NCI-H2196 treated with DMSO at 0.1 percent for 48 hours (cell line): ENCODE measurements around the gene C1QTNF9.
A peak's percentile ranks its signal among the peaks of the same experiment; 100 is the strongest.
"Not testable (repeated sequence)": the region's sequence is repeated elsewhere in the genome, so short reads cannot be mapped to it uniquely, and the experiment has no call there.

ENCODE experiments used
- DNase-seq: peaks from one replicate; lab custom pipeline; 2025; ENCODE audit not compliant: unreplicated experiment; lab: John Stamatoyannopoulos, UW

The C1QTNF9 gene

DNA sequence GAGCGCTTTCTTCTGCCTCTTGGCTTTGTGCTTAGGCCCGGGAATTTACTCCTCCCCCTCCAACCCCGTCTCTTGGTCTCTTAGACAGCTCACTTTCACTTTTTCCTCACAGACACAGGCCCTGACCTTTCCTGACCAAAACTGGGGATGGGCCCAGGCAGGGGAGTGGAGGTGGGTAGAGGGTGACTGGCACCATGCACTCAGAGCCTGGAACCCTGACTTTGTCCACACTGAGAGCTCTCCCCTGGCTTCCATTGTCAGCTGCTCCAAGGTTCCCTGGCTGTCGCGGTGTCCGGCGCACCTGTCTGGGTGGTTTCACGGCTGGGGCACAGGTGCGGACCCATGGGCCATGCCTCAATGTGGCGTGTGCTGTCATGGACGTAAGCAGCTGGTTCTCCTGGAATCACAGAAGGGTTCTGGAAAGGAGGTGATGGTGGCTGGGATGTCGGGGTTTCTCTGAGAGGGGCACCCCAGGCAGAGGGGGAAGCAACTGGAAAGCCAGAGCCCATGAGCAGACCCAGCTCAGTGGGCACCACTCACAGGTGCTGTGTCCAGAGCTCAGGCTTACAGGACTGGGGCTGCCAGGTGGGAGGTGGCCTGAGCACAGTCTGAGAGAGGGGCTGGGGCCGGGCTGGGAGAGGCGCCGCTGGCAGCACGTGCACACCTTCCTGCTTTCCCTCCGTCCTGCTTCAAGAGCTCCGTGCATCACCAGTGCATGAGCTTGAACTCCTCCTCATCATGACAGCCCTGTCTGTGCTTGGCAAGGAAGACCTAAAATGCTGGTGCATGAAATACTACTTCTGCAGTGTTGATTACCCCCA lies 28.0 kb upstream of the C1QTNF9 start:
- no peak for DNase-seq

DNA sequence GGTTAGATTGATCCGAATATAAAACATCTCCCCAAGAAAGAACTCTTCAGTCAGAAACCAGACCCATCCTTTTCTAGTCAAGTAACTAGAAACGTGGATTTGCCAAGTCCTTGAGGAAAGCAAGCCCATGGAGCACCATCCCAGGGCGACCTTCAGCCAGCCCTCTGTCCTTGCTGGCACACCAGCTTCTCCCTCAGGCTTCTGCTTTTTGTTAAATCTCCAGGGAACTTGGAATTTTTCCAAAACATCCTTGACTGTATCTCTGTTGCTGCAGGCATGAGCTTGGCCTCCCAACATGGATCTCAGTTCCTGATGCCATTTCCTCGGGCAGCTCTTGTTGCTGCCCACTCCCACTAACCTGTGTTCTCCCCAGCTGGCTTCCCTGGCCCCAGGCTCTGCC lies 27.1 kb upstream of the C1QTNF9 start:
- no peak for DNase-seq

DNA sequence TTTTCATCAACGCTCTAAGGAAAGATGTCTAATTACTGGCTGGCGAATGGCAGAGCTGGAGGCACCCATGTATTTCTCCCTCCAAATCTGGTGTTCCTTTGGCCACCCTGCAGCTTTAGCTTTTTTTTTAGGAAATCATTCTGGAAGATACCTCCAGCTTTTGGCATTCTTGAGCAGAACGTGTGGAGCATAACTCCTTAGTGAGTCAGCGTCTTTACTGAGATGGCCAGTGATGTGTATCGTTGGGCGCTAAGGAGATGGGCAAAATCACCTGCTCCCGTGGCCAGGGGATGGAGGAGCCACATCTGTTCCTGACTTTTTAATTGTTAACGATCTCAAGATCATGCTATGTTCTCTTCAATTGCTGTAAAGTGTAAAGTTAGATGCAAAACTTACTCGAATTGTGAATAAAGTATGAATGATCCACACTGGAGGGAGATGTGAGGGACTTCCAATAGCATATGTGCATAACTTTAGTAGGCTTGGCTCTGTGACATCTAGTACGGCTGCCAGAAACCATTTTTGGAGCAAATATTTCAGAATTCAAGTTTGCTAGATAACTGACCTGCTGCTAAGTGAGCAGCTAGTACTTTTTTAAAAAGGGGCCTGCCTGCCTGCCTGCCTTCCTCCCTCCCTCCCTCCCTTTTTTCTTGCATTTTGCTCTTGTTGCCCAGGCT lies 24.4 kb upstream of the C1QTNF9 start:
- DNase-seq, result no peak

DNA sequence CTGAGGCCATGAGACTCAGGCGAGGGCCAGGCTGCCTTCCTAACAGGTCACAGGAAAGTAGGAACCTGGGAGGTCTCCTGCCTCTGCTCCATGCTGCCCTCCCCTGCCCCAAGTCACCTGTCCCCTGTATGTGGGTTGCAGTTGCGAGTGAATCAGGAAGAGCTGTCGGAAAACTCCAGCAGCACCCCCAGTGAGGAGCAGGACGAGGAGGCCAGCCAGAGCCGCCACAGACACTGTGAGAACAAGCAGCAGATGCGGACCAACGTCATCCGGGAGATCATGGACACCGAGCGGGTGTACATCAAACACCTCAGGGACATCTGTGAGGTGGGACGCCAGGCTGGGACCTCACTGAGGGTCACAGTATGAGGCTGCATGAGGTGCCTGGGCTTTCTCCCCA lies 22.8 kb upstream of the C1QTNF9 start:
- no peak for DNase-seq

DNA sequence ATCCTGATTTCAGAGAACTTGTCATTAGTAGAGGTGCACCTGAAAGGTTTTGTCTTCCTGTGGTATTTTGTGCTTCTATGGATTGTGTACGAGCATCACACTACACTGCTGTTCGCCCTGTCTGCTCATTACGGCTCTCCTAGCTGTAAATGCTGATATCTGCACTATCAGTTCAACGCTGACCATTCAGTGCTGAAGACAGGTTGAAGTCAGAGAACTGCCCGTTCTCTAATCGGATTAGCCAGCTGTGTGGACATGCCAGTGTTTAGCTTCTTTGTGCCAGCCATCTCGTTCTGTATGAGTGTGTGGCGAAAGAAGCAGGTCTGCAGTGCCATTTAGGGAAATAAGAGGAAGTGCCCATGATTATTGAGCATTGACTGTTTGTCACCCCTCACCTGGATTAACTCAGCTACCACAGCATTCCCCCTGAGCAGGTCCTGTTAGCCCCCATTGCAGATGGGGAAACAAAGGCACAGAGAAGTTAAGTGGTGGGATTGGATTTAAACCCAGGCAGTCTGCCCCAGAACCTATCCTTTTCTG lies 21.6 kb upstream of the C1QTNF9 start:
- no peak for DNase-seq

DNA sequence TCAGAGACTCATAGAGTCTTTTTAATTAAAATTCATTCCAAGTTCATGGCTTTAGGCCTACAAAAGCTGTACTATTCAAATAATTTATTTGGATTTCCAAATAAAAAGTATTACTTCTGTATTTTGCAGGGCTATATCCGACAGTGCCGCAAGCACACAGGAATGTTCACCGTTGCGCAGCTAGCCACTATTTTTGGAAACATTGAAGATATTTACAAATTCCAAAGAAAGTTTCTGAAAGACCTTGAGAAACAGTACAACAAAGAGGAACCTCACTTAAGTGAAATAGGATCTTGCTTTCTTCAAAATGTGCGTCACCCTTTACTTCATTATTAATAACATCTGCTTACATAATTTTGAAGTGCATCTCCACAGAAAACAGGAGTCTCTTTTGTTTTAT lies 20.5 kb upstream of the C1QTNF9 start:
- DNase-seq, result no peak

DNA sequence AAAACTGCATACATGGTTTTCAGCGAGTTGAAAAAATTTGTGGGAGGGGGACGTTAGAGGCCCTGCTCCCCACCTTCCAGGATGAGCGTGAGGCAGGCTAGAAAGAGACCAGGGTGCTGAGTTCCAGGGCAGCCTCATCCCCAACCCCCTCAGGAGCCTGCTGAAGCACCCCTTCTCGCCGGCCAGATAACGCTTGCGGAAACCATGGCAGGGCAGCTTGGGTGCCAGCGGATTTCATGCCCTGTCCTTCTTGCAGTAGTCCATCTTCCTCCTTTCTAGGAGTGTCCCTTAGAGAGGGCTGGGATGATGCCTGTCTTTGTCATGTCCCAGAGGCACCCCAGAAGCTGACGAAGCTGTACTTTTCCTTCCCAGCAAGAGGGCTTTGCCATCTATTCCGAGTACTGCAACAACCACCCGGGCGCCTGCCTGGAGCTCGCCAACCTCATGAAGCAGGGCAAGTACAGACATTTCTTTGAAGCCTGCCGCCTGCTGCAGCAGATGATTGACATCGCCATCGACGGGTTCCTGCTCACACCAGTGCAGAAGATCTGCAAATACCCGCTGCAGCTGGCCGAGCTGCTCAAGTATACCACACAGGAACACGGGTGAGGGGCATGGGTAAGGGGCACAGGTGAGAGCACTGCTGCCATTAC lies 19.0 kb upstream of the C1QTNF9 start:
- no peak for DNase-seq

DNA sequence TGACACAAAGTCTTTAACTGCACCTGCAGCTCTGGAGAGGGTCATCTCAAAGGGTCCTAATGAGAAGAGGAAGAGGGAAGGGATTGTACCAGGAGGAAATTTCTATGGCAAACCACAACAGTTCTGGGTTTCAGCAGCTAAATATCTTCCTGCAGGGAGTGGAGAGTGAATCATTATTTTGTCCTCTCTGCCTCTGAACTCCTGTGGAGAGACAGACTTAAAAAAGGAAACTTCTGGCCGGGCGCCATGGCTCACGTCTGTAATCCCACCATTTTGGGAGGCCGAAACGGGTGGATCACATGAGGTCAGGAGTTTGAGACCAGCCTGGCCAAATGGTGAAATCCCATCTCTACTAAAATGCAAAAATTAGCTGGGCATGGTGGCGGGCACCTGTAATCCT lies 16.9 kb upstream of the C1QTNF9 start:
- no peak for DNase-seq

DNA sequence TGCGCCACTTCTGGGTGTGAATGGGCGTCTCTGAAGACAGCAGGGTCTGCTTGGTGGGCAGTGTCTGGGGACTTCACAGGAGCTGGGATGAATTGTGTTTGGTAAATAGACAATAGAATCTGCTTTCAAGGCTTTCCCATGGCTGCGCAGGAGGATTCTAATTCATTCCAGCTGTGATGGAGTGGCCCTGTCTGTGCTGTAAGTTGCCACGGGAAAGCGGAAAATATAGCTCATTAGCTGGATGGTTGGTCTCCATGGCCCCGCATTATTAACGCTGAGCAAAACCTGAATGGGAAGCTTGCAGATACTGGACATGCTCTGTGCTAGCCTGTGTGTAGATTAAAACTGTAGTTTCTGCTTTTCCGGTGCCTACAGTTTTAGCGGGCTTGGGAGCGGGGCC lies 15.6 kb upstream of the C1QTNF9 start:
- no peak for DNase-seq

DNA sequence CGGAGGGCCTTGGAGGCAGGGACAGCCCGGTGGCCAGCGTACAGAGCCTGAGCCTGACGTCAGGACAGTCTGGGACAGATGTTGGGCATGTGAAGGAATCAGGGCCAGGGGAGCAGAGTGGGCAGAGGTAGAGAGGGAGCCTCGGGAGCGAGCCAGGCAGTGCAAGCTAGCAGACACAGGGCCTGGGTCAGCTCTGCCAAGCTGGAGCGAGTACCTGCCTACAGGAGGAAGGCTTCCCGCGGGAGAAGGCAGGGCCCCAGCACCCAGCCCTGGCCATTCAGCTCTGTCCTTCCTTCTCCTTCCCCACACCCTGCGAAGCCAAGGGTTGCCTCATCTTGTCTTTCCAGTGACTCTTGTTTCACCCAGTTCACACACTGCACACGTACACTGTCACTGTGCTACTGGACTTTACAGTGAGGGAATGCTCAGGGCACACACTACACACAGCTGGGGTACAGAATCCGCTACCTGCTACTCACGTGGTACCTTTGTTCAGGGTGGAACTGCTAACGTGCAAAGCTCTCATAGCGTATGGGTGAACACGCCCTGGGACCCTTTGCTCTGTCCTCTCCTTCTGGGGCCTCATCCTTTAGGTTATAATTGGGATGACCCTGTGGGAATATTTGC lies 9.8 kb upstream of the C1QTNF9 start:
- DNase-seq, result no peak

DNA sequence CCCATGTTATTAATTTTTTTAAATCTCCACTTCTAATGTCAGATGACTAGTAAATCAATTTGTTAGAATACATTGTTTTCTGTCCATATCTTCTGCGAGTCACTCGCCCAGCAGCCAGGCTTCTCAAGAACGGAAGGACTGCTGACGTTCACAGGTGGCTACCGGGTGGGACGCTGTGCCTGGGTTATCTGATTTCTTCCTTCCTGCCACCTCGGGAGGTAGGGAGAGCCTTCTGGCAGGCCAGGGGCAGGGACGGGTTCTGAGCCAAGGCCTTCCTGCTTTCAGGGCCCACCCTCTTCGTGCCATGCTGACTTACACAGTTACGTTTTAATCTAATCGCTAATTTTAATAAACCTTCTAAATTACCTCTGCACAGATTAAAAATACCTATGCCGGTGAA lies 7.9 kb upstream of the C1QTNF9 start:
- DNase-seq, result no peak

DNA sequence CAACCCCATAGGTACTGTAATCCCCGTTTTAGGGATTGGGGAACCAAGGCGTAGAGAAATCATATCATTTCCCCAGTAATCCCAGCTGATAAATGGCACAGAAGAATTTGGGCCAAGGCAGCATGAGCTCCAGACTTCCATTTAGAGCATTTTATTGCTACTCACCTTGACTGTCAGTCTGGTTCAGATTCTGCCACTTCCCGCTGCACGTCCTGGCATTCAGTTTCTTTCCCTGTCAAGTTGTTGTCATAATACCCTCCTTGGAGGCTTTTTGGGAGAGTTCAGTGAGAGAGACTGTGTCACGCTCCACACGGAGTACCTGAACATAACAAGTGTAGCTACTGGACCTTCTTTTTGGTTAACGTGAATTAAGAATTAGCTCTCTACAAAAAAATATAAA lies 7.5 kb upstream of the C1QTNF9 start:
- no peak for DNase-seq

DNA sequence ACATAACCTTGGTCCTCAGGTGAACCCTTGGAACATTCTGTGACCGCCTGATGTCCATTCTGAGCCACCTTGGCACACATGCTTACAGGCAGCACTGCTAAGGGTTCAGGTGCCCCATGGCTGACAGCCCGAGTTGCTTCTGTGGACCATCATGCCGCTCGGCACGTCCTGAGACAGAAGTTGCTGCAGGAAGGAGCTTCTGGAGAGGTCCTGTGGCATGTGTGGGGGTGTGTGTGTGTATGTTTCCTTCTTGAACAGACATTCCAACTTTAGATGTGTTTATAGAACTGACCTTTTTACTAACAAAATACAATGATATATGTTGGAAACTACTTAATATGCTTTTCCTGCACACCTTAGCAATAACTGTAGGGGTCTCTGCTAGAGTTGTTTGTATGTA lies 4.8 kb upstream of the C1QTNF9 start:
- DNase-seq, result no peak

DNA sequence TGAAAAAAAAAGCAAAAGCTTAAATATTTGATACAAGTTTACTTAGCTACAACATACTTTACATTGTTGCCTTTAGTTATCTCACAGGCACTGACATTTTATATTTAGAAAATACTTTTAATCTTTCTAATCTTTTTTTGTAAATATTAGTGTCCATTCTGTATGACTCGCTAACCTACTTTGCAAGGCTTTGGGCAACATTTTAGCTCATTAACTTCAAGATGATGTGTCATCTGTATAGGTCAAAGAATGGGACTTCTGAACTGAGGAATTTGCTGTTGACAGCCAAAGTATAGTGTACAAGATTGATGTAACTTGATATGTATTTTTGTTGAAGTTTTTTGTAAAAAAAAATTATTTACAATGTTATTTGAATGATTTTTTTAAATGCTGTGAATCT lies 2.7 kb upstream of the C1QTNF9 start:
- DNase-seq, result no peak

DNA sequence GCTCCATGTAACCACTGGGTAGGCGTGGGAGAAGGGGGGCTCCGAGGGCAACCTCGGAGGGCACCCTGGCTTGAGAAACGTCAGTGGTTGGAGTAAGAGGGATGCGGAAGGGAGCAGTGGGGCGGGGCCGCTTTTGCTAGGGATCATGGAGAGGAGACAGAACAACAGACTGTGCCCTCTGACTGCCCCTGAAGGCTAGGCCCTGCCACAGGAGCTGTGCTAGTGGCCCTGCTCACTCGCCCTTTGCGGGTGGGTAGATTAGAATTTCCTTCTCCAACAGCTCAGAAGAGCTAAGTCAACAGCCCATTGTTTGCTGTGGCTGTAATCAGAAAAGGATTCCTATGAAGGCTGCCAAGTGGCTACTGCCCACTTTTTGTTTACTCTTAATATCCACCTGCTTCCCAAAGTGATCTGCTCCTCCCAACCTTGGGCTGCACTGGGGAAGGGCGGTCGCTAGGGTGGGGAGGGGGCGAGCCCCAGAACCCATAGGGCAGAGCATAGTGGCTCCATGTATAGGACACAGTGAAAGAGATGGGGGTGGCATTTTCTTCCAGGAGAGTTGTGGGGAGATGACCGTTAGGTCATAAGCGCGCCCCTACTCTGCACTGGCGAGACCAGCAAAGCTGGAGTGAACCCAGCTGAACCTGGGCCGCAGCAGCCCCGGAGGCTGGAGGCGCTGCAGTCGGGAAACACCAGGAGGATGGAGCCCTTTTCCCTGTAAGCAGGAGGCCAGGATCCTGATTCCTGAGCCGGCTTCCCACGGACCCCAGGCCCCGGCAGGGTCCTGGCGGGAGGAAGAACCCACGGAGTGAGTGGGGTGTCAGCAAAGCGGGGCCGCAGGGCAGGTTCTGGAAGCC lies 1.9 kb upstream of the C1QTNF9 start:
- DNase-seq, result peak; percentile 40

DNA sequence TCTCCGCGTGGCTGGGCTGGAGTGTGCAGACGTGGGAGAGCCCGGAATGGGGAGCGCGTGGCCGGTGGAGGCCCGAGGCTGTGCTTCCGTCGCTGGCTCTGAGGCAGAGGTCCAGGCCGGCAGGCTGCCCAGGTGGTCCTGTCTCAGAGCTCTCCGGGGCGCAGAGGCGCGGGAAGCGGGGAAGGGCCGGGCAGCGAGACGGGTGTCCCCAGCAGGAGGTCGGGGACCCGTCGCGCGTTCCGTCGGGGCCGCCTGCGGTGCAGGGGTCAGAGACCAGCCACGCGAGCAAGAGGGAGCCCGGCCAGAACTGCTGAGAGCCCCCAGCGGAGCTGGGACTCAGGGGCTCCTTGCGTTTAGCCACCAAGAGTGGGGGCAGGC lies 1.3 kb upstream of the C1QTNF9 start:
- no peak for DNase-seq

DNA sequence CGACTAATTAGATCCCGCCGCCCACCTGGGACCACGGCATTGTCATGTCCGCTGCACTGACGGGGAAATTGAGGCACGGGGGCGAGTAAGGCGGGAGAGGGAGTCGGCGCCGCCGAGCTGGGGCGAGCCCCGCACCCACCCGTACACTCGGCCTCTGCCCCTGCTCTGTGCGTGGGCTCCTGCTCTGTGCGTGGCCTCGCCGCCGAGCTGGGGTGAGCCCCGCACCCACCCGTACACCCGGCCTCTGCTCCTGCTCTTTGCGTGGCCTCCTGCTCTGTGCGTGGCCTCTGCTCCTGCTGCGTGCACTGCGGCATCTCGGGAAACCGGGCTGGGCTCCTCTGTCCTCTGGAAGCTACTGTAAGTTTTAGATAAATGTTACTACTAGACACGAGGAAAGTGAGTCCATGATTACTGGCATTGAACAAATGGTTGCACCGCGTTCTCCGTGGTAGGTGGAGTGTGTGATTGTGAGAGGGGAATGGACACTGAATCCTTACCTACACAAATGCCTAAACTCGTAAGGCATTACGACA lies 826 bp upstream of the C1QTNF9 start:
- DNase-seq, result no peak

DNA sequence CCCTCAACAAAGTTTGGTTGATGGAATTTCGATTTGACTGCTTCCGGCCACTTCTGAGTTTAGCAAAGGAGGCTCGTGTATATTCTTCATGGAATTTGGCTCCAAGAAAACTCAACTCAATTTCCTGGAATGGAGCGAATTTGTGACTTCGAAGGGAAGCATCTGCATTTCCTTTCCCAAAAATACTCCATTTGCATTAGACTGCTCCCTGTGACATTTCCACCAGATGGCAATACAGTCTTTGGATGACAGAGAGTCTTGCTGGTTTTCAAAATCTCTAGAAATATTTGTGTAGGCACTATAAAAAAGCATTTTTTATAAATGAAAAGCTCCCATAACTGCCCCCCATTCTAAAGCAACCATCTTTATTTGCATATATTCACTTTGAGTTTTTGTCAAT lies 4.1 kb downstream of the C1QTNF9 start:
- no peak for DNase-seq

DNA sequence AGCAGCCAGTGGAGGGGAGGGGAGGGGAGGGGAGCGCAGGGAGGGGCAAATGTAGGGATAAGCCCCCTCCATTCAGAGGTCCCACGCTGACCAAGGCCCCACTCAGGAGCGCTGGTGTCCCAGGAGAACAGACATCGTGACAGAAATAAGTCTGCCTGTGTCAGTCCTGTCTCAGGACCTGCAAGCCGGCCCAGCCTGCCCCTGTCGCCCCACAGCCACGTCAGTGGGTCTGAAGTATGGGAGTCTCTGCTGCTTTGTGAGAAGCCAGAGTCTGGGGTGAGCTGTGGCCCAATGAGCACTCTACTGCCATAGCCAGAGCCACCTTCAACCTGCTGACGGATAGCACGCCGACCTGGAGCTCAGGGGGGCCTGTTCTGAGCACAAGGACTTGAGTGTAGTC lies 8.5 kb downstream of the C1QTNF9 start:
- DNase-seq, result not testable (repeated sequence)

DNA sequence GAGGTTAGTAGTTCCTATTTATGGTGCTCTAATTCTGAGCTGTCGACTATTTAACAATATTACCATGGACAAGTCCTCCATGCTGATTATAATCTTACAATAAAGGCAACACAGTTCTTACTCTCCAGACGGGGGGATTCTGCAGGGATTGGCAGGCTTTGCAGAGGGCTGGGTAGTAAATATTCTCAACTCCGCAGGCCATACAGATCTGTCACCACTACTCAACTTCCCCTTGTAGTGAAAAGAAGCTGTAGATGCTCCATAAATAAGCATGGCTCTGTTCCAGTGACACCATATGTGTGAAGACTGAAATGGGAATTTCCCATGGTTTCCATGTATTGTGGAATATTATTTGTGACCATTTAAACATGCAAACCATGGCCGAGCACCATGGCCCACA lies 9.5 kb downstream of the C1QTNF9 start:
- DNase-seq, result not testable (repeated sequence)
